NB4 (cell line): ENCODE results near the gene BACE2.

Experiments
- DNase-seq: peaks from one replicate; pipeline ENCODE4 v3.0.0; 2010; ENCODE audit warnings: low read depth
- H3K4me3 ChIP-seq: one replicate; pipeline ENCODE4 v1.5.1; 2011; ENCODE audit warnings: mild to moderate bottlenecking, low read depth, low read length, moderate library complexity
- CTCF ChIP-seq: IDR thresholded peaks from one replicate; pipeline ENCODE4 v1.5.1; 2012; ENCODE audit warnings: low read depth, low read length
- MYC ChIP-seq: IDR thresholded peaks from 2 replicates; pipeline ENCODE4 v1.6.1; 2011; ENCODE audit warnings: low read depth, low read length
- POLR2A ChIP-seq: IDR thresholded peaks from 2 replicates; pipeline ENCODE4 v1.6.1; 2011; ENCODE audit warnings: mild to moderate bottlenecking; ENCODE audit not compliant: insufficient read length; ENCODE audit errors: extremely low read depth
- TF ChIP-seq, protein P1 (sequence below): IDR thresholded peaks from 2 replicates; pipeline ENCODE4 v1.6.1; 2011; ENCODE audit warnings: low read depth, low read length

The BACE2 gene

GRCh38 chr21:41219498-41220207 is 51.7 kb downstream of the BACE2 start:
- no peak for TF ChIP-seq POLR2A
- no peak for TF ChIP-seq MYC
- no peak for TF ChIP-seq CTCF
- TF ChIP-seq, protein P1, sequence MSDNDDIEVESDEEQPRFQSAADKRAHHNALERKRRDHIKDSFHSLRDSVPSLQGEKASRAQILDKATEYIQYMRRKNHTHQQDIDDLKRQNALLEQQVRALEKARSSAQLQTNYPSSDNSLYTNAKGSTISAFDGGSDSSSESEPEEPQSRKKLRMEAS = no peak
- DNase-seq = no peak
- no peak overlapping the region for H3K4me3 ChIP-seq

- DNase-seq = no peak
- no peak overlapping the region for H3K4me3 ChIP-seq
- TF ChIP-seq, protein P1 = no peak
- no peak for TF ChIP-seq POLR2A
- TF ChIP-seq CTCF = no peak
- TF ChIP-seq MYC = no peak
These were observed 52.3 kb downstream of the BACE2 start for GRCh38 chr21:41220208-41220733.

DNA sequence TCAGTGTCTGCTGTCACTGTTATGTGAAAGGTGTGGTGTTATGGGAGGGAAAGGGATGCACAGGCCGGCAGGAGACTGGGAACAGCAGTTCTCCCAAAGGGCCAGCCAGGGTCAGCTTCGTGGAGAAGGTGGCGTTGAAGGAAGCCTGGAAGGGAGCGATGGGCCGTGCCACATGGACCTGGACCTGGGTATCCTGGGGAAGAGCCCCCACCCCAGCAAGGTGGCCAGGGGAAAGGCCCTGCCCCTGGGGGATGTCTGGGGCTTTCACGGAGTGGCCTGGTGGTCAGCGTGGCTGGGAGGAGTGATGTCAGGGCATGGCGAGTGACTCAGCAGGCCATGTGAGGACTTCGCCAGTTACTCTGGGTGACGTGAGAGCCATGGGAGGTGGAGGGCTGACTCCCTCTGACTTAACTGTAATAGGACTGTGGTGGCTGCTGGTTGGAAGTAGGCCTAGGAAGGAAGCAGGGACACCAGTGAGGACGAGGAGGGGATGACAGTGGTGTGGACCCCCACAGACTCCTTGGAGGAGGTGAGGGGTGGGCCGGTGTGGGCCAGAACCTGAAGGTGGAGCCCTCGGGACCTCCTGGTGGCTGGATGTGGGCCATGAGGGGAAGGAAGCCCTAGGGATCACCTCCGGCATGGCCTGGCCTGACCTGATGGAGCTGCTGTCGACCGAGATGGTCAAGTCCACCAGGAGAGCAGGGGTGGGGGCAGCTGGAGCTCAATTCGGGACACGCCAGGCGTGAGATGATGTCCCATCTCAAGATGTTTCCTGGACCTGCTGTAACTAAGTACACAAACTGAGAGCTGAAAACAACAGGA is 54.5 kb downstream of the BACE2 start:
- no peak for DNase-seq
- no peak overlapping the region for H3K4me3 ChIP-seq
- TF ChIP-seq POLR2A (no peak), CTCF (no peak), MYC (no peak)
- TF ChIP-seq, protein P1 = no peak

DNA sequence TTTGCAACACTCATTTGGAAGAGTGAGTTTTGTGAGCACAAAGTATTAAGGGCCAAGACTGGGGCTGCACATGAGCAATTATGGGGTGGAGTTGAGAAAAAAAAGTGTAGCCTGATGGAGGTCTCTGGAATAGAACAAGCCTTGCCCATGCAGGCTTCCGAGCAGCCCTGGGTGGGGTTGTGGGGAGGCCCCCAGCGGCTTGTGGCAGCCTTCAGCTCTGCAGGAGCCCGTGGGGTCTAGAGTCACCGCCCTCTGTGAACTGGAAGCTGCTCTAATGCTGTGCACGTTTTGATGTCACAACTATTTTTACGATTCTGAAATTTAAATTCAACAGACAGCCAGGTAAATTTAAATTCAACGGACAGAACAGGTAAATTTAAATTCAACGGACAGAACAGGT is 58.9 kb downstream of the BACE2 start:
- DNase-seq = no peak
- H3K4me3 ChIP-seq = no peak overlapping the region
- TF ChIP-seq MYC = no peak
- no peak for TF ChIP-seq POLR2A
- no peak for TF ChIP-seq CTCF
- TF ChIP-seq, protein P1 = no peak

DNA sequence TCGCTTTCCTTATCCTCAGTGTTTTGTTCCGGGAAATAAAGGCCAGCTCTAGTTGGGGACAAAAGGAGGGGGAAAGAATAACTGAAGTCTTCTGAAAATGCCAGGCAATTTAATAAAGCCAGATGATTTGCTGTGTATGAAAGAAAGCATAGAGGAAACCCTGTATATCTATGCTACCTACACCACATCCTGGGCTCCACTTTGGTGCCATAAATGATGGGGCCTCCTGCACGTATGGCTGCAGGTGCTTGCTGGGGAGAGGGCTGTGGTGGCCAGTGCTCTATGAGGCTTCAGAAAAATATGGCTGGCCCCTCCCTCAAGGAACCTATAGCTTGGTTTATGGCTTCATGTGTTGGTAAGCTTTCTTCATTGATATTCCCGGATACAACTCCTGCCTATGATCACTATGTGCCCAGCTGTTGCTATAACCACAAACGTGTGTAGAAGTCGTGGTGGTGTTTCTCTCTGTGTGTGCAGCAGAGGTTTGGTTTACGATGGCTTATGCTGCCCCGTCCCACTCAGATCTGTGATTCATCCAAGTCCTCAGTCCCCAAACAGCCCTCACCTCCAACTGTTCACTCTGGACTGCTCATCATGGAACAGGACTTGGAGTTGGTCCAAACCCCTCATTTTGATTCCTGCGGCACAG is 59.5 kb downstream of the BACE2 start:
- H3K4me3 ChIP-seq = no peak overlapping the region
- TF ChIP-seq MYC (no peak), CTCF (no peak), POLR2A (no peak)
- TF ChIP-seq, protein P1 = no peak
- DNase-seq = no peak
